ENCODE data around the gene AHRR.
"Not testable (repeated sequence)": the region's sequence is repeated elsewhere in the genome, so short reads cannot be mapped to it uniquely, and the experiment has no call there.

AHRR gene

GRCh38 chr5:392431-392988 lies 71.0 kb downstream of the AHRR start:
- peaks cover 30% of the 10 kb centered on the region for H3K4me1 Mint-ChIP-seq
- peaks cover 44% of the 10 kb centered on the region for H3K36me3 Mint-ChIP-seq
- H3K4me3 Mint-ChIP-seq: peak overlapping the region; percentile 79
- no peaks in the 10 kb centered on the region for H3K9me3 Mint-ChIP-seq
- peak overlapping the region; percentile 98 for H3K27ac Mint-ChIP-seq
- ATAC-seq (peak; percentile 98), DNase-seq (ENCODE audit: low spot score in 2 of 2) (peak; percentile 59 to 87)

DNA sequence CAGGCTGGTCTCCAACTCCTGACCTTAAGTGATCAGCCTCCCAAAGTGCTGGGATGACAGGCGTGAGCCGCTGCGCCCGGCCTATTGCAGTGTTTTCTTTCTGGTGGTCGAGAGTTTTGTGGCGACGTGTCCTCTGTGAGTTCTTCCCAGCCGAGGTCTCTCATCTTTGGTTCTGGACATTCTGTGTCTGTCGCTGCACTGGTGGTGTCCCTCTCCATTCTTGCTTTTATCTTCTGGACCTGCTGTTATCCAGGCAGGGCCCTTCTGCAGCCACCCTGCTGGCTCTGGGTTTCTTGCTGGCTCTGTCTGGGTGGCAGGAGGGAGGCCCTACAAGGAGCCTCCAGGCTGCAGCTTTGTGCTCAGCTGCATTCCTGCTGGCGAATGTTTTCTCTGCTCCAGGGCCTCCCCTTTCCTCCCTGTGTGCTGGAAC lies 72.3 kb downstream of the AHRR start:
- no peaks in the 10 kb centered on the region for H3K9me3 Mint-ChIP-seq

DNA sequence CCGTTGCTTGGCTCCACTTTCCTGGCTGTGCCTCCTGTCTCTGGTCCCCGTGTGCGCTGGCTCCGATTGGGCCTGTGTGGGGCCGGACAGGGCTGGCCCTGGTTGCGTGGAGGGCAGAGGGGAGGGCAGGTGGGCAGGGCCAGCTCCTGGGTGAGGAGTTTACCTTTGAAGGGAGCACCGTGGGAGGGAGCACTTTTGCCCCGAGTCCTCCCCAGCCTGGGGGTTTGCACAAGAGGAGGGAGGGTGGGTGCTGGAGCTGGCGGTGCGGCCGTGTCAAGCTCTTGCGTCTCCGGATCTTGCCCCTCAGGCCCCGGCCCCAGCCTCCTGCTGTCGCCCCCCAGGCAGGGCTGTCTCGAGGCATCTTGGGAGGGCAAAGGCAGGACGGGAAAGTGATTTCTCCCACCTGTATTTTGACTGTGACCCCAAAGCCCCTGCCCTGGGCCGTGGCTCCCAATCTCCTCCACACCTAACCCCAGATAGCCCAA lies 73.2 kb downstream of the AHRR start:
- DNase-seq (ENCODE audit: low spot score in 2 of 2): peak in 1 of 2 donors; percentile 47
- peak overlapping the region; percentile 98 for H3K27ac Mint-ChIP-seq
- H3K4me1 Mint-ChIP-seq: peaks cover 33% of the 10 kb centered on the region
- H3K4me3 Mint-ChIP-seq: peak overlapping the region; percentile 79
- ATAC-seq: no peak
- no peaks in the 10 kb centered on the region for H3K9me3 Mint-ChIP-seq
- peaks cover 56% of the 10 kb centered on the region for H3K36me3 Mint-ChIP-seq

More for the DNA sequence above, 72.3 kb downstream of the AHRR start:
- DNase-seq (ENCODE audit: low spot score in 2 of 2) (peak in 1 of 2 donors; percentile 47), ATAC-seq (no peak)
- Mint-ChIP-seq H3K4me1 (peaks cover 30% of the 10 kb centered on the region), H3K36me3 (peaks cover 48% of the 10 kb centered on the region), H3K4me3 (peak overlapping the region; percentile 79), H3K27ac (peak overlapping the region; percentile 98)

DNA sequence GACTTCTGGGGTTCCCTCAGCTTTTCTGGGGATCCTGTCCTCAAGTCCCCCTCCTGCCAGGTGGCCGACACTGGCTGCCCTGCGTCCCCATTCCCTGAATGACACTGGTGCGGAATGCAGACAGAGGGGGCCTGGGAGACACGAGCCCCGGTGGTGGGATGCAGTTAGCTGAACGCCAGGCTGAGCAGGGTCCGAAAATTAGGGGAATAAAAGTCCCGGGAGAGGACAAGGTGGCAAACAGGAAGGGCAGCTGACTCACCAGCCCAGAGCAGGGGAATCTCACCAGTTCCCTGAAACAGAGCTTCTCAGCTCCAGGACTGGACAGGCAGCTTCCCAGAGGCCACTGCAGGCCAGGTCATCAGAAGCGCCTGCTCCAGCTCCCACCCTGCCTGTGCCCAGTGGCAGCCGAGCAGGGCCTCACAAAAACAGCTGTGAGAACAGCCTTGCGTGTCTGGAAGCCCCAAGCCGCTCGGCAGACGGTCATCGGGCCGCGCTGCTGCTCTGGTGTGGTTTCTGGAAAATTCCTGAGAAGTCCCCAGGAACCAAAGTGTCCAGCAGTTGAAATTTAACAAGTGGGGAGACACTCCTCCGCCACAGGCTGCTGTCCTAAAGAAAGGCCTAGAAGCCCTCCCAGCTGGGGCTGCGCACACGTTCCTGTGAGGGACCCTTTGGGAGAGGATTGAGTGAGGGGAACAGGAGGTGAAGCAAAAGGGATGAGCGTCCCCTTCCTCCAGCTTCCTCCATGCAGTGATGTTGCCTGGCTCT lies 73.8 kb downstream of the AHRR start:
- H3K9me3 Mint-ChIP-seq: no peaks in the 10 kb centered on the region
- peak overlapping the region; percentile 79 for H3K4me3 Mint-ChIP-seq
- peak overlapping the region; percentile 98 for H3K27ac Mint-ChIP-seq
- H3K4me1 Mint-ChIP-seq: peaks cover 36% of the 10 kb centered on the region
- DNase-seq (ENCODE audit: low spot score in 2 of 2) (peak in 1 of 2 donors; percentile 49), ATAC-seq (no peak)
- peaks cover 59% of the 10 kb centered on the region for H3K36me3 Mint-ChIP-seq

DNA sequence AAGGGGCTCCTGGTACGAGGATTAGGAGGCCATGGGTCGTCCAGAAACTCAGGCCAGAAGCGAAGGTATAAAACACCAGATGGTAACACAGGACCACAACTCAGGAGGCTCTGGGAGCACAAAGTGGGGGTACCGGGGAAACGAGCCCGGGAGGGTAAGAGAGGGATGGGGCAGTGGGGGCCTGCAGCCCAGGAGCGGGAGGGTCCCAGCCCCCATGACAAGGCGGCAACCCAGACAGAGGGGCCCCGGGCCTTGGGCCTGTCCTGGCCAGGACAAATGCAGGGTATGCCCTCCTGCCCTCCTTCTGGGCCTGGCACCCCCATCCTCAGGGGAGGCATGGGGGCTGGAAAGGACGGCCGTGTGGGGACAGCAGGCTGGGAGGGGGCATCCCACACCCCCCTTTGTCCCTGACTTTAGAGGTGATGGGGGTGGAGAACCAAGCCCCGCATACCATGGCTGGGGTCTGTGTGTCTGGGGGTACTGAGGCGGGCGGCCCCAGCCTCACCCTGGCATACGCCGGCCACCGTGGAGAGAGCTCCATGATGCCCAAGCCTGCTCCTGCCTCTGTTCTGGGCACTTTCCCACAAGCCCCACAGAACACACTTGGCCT lies 74.5 kb downstream of the AHRR start:
- no peaks in the 10 kb centered on the region for H3K9me3 Mint-ChIP-seq
- peaks cover 57% of the 10 kb centered on the region for H3K36me3 Mint-ChIP-seq
- ATAC-seq: no peak
- H3K27ac Mint-ChIP-seq: no peak overlapping the region
- peak in 1 of 2 donors; percentile 53 for DNase-seq (ENCODE audit: low spot score in 2 of 2)
- H3K4me3 Mint-ChIP-seq: no peak overlapping the region
- H3K4me1 Mint-ChIP-seq: peaks cover 31% of the 10 kb centered on the region

GRCh38 chr5:396531-396961 lies 75.0 kb downstream of the AHRR start:
- DNase-seq (ENCODE audit: low spot score in 2 of 2): no peak
- Mint-ChIP-seq H3K4me1 (peaks cover 29% of the 10 kb centered on the region), H3K9me3 (no peaks in the 10 kb centered on the region), H3K36me3 (peaks cover 58% of the 10 kb centered on the region), H3K4me3 (no peak overlapping the region), H3K27ac (no peak overlapping the region)
- ATAC-seq: no peak

- H3K9me3 Mint-ChIP-seq, ATAC-seq: not testable (repeated sequence)
- H3K4me1 Mint-ChIP-seq: peaks cover 25% of the 10 kb centered on the region
Observed at GRCh38 chr5:398141-398474, 76.6 kb downstream of the AHRR start.

DNA sequence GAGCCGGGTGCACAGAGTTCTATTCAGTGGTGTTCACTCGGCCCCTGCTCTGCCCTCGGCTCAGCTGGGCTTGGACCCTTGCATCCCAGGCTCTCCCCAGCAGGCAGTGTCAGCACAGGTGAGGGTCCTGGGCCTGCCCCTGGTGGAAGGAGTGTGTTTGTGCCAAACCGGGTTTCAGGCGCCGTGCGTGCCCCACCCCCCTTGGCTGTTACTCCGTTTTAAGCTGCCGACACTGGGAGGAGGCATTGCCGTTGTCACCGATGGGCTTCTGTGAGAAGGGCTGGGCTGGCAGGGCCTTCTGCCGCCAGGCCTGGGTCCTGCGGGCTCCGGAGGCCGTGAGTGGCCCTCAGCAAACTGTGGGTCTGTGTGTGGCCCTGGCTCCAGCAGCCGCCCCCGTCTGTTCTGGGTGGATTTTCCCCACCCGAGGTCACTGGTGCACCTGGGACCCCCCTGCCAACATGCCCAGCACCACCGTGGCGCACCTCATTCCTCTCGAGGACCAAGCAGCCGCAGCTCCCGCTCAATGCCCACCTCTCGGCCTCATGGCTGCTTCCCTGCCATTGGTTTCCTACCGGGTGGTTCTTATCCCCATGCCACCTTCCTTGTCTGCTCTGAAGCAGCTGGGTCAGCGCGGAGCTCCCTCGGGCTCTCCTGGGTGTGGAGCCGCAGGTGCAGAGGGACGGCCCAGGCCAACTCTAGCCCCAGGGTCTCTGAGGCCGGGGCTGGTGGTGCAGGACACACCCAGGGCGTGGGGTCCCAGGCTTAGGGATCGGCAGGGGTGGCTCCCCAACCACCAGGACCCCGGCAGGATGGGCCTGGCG lies 77.2 kb downstream of the AHRR start:
- Mint-ChIP-seq H3K27ac (peak overlapping the region; percentile 96), H3K9me3 (no peaks in the 10 kb centered on the region), H3K4me1 (peaks cover 21% of the 10 kb centered on the region), H3K36me3 (peaks cover 51% of the 10 kb centered on the region), H3K4me3 (no peak overlapping the region)
- DNase-seq (ENCODE audit: low spot score in 2 of 2): peak in 1 of 2 donors; percentile 52
- no peak for ATAC-seq

More at GRCh38 chr5:398141-398474, 76.6 kb downstream of the AHRR start:
- Mint-ChIP-seq H3K36me3 (peaks cover 51% of the 10 kb centered on the region), H3K27ac (peak overlapping the region; percentile 96)
- not testable (repeated sequence) for DNase-seq (ENCODE audit: low spot score in 2 of 2); H3K4me3 Mint-ChIP-seq

DNA sequence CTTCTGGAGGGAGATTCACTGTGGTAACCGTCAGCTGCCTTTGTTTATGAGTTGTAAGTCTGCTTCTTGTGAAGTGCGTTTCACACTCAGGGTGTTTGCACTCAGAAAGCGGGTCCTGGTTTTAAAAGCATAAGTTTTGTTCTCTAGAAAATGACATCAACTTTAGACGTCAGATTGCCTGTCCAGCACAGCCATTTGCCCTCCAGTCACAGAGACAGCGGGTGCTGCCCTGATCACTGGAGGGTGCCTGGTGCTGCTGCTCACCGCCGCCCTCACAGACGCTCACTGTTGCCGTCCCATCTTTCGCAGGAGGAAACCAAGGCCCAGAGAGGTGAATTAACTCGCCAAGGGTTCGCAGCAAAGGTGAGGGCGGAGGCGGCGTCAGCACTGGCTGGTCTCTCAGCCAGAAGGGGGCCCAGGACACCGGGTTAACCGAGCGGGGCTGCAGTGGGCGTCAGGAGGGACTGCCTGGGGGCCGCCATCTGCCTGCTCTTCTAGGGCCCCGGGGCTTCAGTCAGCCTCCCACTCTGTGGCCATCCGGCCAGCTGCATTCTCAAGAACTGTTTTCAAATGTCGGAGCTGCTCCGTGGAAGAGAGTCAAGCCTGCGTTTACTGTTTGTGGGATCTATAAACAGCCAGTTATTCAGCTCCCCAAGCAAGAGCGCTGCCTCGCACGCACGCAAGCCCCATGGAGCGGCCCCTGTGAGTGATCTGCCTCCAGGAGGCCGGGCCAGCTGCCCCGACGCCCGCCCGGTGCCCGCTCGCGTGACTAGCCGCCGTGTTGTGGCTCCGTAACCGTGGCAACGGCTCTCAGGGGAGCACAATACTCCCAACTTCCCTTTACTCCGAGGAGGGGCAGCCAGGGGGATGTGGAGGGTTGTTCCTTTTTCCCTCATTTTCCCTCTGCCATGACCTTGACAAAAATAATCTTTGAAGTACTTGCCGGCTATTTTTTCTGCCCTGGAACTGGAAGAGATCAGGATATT lies 78.1 kb downstream of the AHRR start:
- Mint-ChIP-seq H3K4me1 (peaks cover 17% of the 10 kb centered on the region), H3K36me3 (peaks cover 46% of the 10 kb centered on the region), H3K4me3 (peak overlapping the region; percentile 54), H3K27ac (peak overlapping the region; percentile 96), H3K9me3 (no peaks in the 10 kb centered on the region)
- DNase-seq (ENCODE audit: low spot score in 2 of 2) (peak in 1 of 2 donors; percentile 59), ATAC-seq (peak; percentile 84)

- Mint-ChIP-seq H3K27ac (peak overlapping the region; percentile 96), H3K4me3 (peak overlapping the region; percentile 54), H3K4me1 (peaks cover 17% of the 10 kb centered on the region), H3K36me3 (peaks cover 46% of the 10 kb centered on the region), H3K9me3 (no peaks in the 10 kb centered on the region)
- ATAC-seq (no peak), DNase-seq (ENCODE audit: low spot score in 2 of 2) (no peak)
Observed at GRCh38 chr5:400282-401145, 79.0 kb downstream of the AHRR start.

DNA sequence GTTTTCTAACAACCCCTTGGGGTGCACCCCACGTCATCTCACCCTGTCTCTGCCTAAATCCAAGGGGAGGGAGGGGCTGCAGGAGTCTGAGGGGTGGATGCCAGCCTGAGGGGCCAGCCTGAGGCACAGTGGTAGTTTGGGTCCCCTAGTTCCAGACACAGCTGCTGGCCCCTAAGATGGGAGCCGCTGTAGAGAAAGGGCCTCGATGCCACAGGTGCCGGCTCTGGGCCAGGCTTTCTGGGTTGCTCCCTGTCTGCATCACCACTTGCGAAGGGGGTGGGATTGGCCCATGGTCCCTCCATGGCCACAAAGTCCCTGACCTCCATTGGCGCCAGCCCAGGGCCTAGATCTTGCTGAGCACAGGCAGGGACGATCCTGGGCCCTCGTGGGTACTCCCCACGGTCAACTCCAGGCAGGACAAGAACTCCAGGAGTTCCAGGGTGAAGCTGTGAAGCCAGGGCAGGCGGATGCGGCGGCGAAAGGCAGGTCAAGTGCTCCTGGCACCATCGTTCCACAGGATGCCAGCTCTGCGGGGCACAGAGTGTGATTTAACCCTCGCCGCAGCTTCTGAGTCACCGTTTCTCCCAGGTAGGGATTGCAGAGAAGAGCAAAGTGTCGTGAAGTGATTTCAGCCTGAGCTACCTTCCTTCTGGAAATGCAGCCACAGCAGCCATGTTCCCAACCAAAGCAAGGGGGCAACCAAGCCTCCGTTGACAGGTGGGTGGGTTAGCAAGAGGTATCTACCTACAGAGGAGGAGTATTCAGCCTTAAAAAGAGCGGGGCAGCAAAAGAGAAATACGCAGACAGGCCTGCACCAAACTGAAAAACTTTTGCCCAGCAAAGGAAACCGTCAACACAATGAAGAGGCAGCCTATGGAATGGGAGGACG lies 79.9 kb downstream of the AHRR start:
- H3K9me3 Mint-ChIP-seq: no peaks in the 10 kb centered on the region
- H3K4me3 Mint-ChIP-seq: no peak overlapping the region
- H3K4me1 Mint-ChIP-seq: peaks cover 17% of the 10 kb centered on the region
- DNase-seq (ENCODE audit: low spot score in 2 of 2) (peak in 1 of 2 donors; percentile 47), ATAC-seq (no peak)
- peaks cover 47% of the 10 kb centered on the region for H3K36me3 Mint-ChIP-seq
- H3K27ac Mint-ChIP-seq: no peak overlapping the region

DNA sequence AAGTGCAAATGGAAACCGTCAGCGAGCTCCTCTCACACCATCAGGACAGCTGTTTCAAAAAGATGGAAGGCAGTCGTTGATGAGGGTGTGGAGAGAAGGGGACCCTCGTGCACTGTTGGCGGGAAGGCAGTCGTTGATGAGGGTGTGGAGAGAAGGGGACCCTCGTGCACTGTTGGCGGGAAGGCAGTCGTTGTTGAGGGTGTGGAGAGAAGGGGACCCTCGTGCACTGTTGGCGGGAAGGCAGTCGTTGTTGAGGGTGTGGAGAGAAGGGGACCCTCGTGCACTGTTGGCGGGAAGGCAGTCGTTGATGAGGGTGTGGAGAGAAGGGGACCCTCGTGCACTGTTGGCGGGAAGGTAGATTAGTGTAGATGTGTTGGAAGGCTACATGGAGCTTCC lies 80.7 kb downstream of the AHRR start:
- not testable (repeated sequence) for ATAC-seq; H3K4me3 Mint-ChIP-seq; DNase-seq (ENCODE audit: low spot score in 2 of 2); H3K9me3 Mint-ChIP-seq; H3K27ac Mint-ChIP-seq
- peaks cover 47% of the 10 kb centered on the region for H3K36me3 Mint-ChIP-seq
- H3K4me1 Mint-ChIP-seq: peaks cover 17% of the 10 kb centered on the region

Data from stimulated activated effector memory CD8-positive, alpha-beta T cell treated with anti-CD3 and anti-CD28 coated beads, Interleukin-12 subunit alpha, Interleukin-12 subunit beta, amount 100 ng/mL, for 72 hours (primary cell).